ENCODE measurements around the gene FMNL1.

FMNL1 gene

DNA sequence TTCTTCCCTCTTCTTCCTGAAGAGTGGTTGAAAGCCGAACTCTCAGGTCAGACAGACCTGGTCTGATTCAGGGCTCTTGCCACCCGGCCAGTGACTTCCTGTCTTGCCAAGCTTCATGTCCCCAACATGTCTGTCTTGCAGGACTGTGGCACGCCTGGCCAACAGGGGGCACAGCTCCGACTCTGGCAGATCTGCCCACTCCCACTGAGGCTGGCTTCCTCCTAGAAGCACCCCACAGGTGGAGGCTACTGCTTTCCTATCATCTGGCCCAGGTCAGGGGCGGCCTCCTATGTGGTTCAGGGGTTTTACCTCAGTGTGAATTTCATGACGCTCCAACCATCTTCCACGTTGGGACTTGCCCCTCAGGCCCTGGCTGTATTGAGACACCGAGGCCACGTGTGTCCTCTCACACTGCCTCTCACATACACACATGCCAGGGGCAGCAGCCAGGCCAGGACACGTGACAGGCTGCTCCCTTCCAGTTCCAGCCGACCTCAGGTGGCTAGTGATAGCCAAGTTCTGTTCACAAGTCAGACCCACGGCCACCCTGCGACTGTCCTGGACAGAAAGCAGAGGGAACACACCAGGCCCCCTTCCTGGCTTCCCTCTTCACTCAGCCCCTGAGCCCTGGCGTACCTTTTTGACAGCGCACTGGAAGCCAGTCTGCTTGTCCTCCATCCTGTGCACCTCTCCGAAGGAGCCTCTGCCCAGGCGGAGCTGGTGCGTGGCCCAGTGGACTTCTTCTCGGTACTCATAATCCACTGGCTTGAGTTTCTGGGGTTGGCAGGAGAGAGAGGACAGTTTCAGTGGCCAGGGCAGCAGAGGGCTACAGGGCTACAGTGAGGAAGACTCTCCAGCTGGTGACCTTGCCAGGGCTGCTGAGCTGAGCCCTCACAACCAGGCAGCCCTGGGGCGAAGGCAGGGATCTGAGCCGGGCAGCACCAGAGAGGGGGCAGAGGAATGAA lies 62.8 kb downstream of the FMNL1 start:
- no peak for DNase-seq

DNA sequence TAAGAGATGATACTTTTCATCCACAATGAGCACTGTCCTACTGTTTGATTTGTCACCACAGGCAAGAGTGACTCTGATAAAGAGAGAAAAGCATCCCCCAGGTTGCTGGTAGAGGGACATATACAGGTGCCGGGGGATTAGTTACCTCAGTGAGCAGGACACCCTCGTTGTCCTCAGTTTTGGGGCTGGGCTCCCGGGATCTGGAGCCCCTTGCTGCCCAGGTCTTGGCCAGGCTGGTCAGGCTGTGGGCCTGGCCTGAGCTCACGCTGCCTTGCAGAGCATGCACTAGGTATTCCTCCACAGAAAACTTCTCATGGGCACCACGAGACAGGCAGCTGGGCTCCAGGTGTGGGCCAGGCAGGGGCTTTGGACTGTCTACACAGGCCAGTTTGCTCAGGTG lies 64.6 kb downstream of the FMNL1 start:
- no peak for DNase-seq

DNA sequence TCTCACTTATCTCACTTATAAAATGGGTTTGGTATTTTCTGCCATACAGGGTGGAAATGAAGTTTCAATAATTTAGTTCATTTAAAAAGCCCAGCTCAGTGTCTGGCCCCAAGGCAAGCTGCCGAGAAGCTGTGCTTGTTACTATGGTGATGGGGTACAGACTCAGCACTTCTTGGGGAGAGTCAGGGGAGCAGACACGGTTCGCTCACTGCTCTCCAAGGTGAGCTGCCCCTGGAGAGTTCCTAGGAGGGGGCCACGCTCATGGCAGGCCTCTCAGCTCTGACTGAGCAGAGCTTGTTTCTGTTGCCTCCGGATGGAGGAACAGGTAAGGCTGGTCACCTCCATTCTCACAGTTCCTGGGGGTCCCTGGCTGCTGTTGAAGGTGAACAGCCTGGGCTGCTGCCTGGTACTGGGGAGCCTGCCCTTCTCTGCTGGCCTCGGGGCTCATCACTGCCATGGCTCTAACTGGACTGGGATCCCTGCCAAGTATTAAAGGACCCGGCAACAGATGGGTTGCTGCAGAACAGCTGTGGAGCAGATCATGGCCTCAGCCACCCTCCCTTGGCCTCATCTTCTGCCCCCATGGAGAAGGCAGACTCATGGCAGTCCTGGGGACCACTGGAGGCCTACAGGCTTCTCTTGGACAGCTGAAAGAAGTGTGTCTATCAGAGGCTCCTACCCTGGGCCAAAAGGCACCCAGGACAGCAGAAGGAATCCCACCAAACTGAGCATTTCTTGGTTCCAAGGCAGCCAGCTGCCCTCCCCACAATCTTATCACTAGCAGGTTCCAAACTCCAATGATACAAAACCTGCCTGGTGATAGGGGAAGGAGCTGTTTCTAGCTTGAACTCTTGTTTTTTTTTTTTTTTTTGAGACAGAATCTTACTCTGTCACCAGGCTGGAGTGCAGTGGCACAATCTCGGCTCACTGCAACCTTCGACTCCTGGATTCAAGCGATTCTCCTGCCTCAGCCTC lies 66.1 kb downstream of the FMNL1 start:
- DNase-seq = peak; percentile 78

DNA sequence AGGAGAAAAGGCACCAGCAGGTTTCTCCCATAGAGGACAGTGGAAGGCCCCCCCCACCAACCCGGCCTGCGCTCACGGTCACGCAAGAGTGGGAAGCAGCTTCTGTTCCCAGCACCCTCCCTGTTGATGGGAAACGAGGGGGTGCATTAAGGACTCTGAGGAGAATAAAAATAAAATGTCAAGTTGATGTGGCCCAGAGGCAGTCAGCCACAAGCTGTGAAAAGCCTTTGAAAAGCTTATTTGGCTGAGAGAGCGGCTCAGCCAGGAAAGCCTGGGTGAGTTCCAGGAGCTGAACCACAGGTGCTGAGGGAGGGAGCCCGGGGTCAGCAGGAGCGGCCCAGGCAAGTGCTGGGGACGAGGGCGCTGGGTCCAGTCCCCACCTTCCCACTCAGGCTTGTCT lies 67.1 kb downstream of the FMNL1 start:
- DNase-seq = peak; percentile 85

DNA sequence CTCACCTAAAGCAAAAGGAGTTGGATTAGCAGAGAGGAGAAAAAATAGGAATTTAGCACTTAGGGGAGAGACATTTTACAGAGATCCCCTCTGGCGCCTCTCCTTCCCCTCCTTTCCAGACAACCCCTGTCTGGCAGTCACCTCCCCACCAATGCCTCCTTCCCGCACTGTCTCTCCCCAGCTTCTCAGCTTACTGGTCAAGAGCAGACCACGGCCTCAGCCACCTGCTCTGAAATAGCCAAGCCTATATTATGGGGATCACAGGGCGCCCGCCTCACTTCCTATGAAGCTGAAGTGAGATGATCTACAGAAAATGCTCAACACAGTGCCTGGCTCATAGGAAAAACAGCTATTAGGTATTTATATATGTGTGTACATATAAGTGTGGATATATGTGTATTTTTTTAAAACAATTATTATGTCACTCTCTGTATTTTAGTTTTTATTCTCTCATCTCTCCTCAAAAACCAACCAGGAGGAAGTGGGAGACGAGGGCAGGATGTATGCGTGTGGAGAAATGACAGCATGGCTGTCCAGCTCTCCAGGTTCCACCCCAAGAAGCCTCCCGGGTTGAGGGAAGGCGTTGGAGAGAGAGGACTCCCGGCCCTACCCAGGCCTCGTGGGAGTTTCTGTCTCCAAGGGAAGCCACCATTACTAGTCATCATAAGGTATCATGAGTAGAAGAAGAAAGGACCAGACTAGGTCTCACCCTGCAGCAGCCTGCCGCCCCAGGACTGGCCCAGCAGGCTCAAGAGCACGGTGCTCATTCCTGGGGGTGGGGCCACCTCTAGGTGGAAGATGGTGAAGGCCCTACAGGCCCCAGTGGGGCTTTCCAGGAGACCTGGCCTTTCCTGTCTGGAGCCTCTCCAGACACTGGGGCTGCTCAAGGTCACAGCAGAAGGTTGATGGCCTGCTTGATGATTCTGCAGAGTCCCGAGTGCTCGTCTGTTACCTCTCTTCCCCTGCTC lies 67.9 kb downstream of the FMNL1 start:
- peak; percentile 37 for DNase-seq

DNA sequence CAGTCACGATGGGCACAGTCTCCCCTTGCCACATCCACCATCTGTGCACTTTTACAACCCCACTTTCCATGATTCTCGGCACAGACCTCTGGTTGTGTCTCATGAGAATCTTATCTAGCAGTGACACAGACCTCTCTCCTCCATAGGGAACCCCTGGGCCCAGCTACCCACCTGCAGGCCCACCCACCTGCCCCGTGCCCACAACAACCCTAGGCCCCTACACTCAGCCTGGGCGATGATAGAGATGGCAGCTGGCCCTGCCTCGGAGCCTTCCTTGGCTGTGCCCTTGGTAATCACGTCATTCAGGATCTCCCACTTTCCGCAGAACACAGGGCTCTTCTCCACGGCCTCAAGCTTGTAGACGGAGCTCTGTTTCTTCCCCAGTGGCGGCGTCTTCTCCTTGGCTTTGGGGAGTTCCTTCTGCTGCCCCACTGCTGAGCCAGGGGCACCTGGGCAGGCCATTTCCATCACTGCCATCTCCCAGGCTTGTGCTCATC lies 68.6 kb downstream of the FMNL1 start:
- DNase-seq = no peak

DNA sequence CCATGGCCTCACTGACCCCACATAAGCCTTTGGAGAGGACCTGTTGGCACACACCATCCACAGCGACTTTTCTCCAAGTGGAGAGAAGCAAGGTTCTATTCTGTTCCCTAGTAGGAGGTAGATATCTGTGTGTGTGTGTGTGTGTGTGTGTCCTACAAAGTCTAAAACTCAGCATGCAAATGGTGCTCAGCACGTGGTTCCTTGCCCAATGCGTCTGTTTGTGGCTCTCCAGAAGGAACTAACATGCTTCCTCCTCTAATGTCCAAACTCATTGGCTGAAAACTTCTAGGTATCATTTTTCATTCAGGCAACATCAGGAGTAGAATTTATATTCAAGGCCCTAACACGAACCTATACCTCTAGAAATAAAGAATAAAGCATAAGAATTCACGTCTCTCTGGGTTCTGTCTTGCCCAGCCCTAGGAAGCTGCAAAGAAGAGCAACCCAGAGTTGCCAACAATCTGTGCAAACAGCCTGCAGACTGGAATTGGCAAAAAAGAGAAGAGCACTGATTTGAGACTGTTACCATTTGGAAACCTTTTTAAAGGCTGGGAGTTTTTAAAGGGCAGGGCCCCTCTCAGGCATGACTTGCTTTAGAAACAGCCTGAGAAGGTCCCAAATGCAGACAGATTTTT lies 69.6 kb downstream of the FMNL1 start:
- DNase-seq = no peak

DNA sequence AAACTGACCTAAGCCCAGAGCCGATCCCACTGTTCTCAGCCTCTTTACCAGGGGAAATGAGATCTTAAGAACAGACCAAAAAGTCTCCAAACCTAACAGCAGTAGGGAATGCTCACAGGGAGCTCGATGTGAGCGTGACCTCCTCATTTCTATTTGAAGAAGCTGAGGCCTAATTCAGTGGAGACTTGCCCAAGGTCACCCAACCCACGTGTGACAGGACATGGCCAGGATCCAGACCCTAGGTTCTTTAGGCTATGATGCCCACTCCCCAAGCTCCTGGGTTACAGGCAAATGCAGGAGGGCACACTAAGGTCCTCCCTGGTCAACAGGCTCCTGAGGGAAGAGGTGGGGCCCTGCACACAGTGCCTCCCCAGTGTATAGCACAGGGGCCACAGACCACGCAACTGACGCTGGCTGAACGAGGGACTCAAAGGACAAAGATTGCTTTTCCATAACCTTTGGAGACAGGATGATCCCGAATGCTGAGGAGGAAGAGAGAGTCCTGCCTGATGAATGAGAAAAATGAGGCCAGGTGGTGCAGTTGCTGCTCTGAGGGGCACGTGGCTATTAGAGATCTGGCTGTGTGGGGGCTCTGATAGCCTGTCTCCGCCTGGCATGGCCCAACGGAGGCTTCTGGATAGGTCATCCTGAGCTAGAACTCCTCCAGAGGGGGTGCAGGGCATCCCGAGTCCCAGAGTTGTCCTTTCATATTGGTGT lies 71.2 kb downstream of the FMNL1 start:
- no peak for DNase-seq

DNA sequence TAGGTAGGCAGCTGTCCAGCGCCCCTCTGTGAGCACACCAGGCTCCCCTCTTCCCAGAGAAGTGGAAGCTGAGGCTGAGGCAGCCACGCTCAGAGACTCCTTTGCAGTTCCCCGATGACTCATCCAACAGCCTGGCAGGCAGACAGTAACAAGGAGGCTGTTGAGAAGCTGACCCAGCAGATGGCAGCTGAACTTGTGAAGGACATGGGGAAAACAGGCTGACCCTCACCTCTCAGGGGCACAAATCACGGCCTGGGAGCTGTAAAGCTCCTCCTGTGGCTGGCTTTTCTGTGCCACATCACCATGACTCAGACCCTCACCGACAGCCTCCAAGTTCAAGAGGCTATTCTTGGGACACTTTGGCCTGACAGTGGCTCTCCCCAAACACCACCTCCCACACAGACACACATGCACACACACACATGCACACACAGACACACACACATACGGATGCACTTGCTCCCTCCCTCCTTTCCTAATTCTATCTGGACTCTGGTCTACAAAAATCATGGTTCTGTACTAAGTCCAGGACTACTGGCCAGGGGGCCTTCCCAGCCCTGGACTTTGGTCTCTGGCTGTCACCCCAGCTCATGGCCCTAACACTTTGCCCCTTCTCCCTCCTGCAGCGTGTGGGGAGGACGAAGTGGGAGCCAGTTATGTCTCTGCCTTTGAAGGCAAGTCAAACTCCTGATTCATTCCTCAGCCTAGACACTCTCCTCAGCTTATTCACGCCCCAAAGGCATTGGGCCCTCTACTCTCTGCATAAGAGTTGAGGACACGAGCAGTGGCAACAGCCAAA lies 71.9 kb downstream of the FMNL1 start:
- no peak for DNase-seq

DNA sequence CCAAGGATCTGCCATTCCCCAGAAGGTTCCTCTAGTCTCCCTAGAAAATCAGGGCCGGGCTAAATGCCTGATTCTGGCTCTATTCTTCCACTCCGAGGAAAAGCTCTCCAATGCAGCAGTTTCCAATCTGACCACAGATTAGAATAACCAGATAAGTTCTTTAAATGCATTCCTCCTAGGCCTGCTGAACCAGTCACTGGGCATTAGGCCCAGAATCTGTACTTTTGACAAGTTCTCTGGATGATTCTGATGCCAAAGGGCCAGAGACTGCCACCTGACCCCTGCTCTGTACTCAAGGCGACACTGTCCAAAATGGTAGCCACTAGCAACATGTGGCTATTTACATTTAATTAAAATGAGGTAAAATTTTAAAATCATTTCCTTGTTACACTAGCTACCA lies 72.8 kb downstream of the FMNL1 start:
- DNase-seq = no peak

DNA sequence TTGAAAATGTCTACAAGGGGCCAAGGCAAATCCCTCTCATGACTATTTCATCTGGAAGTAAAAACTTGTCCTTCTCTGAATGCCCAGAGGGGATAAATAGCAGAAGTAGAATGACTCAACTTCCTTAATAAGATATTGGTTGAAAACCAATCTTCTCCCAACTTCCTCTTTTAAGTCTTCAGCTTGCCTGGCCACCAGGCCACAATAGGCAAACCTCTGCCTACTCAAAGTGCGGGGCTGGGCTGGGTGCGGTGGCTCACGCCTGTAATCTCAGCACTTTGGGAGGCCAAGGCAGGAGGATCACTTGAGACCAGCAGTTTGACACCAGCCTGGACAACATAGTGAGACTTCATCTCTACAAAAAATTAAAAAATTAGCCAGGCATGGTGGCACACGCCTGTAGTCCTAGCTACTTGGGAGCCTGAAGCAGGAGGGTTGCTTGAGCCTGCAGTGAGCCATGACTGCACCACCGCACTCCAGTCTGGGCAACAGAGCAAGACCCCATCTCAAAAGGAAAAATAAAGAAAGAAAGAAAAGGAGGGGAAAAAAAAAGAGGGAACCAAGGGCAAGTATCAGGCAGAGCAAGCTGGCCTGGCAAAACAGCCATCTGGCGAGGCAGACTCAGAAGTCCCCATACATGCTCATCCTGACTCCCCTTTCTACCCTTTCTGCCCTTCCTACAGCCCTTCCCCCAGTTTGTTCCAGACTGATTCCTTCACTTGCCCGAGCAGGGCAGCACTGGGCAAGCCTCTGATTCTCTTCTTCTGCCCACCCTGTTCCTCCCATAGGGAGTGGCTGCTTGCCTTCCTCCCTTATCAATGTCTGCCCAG lies 74.5 kb downstream of the FMNL1 start:
- no peak for DNase-seq

DNA sequence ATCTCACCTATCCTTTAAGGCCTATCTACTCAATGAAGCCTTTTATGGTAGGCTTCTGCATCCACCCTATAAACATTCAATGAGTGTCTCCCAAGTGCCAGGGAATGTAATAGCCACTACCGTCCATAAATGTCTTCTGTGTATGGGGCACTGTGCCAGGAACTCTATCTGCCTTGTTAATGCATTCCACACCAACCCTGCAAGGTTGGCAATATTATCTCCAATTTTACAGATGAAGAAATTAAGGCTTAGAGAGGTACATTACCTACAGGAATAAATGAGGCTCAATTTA lies 75.1 kb downstream of the FMNL1 start:
- DNase-seq = no peak

All from NCI-H1092 (cell line).